Muscle layer of colon (tissue), 2 donors: ENCODE results near the gene PELI3.
A peak's percentile ranks its signal among the peaks of the same experiment; 100 is the strongest.
"Not testable (repeated sequence)": the region's sequence is repeated elsewhere in the genome, so short reads cannot be mapped to it uniquely, and the experiment has no call there.

Source experiments
- H3K27ac ChIP-seq: one replicate; pipeline ENCODE4 v1.7.0; 2013; ENCODE audit warnings: low read depth, mild to moderate bottlenecking, low read length, moderate library complexity
- H3K27me3 ChIP-seq, 2 donors: one replicate each; pipeline ENCODE4 v1.7.0; 2013; ENCODE audit warnings: low read length in 2 of 2, mild to moderate bottlenecking in 2 of 2; ENCODE audit not compliant: insufficient read depth in 2 of 2, control insufficient read depth in 1 of 2
- H3K36me3 ChIP-seq: one replicate; pipeline ENCODE4 v1.7.0; 2013; ENCODE audit warnings: mild to moderate bottlenecking, low read length; ENCODE audit not compliant: insufficient read depth
- H3K4me1 ChIP-seq: one replicate; pipeline ENCODE4 v1.7.0; 2013; ENCODE audit warnings: mild to moderate bottlenecking, low read length; ENCODE audit not compliant: insufficient read depth
- H3K4me3 ChIP-seq, 2 donors: one replicate each; pipeline ENCODE4 v1.7.0; 2013; ENCODE audit warnings: low read length in 2 of 2, low read depth in 1 of 2, mild to moderate bottlenecking in 1 of 2, moderate library complexity in 1 of 2
- H3K9ac ChIP-seq: one replicate; pipeline ENCODE4 v1.7.0; 2013; ENCODE audit warnings: low read length
- H3K9me3 ChIP-seq: one replicate; pipeline ENCODE4 v1.7.0; 2013; ENCODE audit warnings: mild to moderate bottlenecking, low read length
- donor health status: abdominal sarcoma.
- donor health status: Adenocarcinoma of cecum.

Gene PELI3

GRCh38 chr11:66451663-66452062, 15.0 kb upstream of the PELI3 start:
- Histone ChIP-seq H3K9me3 (no peaks in the 10 kb centered on the region), H3K27me3 (no peaks in the 10 kb centered on the region), H3K27ac (no peak overlapping the region), H3K4me1 (no peaks in the 10 kb centered on the region), H3K4me3 (no peak overlapping the region), H3K9ac (no peak overlapping the region), H3K36me3 (no peaks in the 10 kb centered on the region)

DNA sequence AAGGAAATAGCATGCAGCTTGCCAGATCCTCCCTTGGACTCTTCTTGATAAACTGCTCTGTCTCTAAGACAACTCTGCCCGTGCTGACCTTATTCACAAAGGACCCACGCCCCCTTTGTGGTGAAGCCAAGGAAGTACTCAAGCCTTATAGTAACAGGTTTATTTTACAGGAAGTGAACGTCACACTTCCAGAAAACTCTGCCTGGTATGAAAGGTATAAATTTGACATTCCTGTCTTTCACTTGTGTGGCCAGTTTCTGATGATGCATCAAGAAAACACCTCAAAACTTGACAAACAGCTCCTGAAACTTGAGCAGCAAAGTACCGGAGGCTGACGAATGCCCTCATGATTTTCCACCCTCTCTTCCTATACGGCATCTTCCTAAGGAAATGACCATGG, 12.5 kb upstream of the PELI3 start:
- Histone ChIP-seq H3K27me3 (no peaks in the 10 kb centered on the region), H3K9me3 (no peaks in the 10 kb centered on the region), H3K27ac (no peak overlapping the region), H3K9ac (no peak overlapping the region), H3K36me3 (no peaks in the 10 kb centered on the region), H3K4me1 (no peaks in the 10 kb centered on the region), H3K4me3 (no peak overlapping the region)

GRCh38 chr11:66454828-66455227, 11.9 kb upstream of the PELI3 start:
- Histone ChIP-seq H3K27me3 (no peaks in the 10 kb centered on the region), H3K36me3 (no peaks in the 10 kb centered on the region), H3K4me1 (no peaks in the 10 kb centered on the region), H3K9me3 (no peaks in the 10 kb centered on the region), H3K9ac (no peak overlapping the region), H3K4me3 (no peak overlapping the region), H3K27ac (no peak overlapping the region)

GRCh38 chr11:66457826-66458225, 8.9 kb upstream of the PELI3 start:
- H3K4me1 ChIP-seq, result no peaks in the 10 kb centered on the region
- H3K27me3 ChIP-seq, result no peaks in the 10 kb centered on the region
- H3K9me3 ChIP-seq, result no peaks in the 10 kb centered on the region
- H3K9ac ChIP-seq, result no peak overlapping the region
- no peaks in the 10 kb centered on the region for H3K36me3 ChIP-seq
- no peak overlapping the region for H3K27ac ChIP-seq
- H3K4me3 ChIP-seq, result no peak overlapping the region

DNA sequence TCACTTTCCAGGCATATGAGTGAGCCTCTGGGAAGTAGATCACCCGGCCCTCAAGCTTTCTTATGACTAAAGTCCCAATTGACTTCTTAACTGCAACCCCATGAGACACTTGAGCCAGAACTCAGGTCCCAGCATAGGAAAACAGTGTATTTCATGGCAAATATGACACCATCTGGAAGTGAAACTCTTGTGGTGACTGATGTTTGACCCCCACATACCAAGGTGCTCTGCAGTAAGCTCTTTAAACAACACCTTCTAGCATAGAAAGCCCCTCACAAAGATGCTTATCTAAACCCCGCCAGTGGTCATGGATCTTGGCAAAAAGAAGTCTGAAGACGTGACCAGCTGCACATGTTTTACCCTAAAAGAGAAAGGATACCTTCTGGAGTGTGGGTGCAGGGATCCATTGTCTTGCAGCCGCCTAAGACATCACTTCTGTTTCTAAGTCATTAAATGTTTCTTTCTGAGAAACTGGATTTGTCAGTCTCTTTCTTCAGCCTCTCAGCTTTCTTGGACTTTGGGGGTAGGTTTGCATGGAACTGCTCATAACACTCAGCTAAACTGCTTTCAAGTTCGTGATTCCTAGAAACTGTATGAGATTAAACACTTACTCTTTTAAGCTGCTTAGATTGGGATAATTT, 7.4 kb upstream of the PELI3 start:
- Histone ChIP-seq H3K9ac (no peak overlapping the region), H3K36me3 (no peaks in the 10 kb centered on the region), H3K27ac (no peak overlapping the region), H3K4me1 (no peaks in the 10 kb centered on the region), H3K4me3 (no peak overlapping the region), H3K9me3 (no peaks in the 10 kb centered on the region), H3K27me3 (no peaks in the 10 kb centered on the region)

- no peaks in the 10 kb centered on the region for H3K27me3 ChIP-seq
- H3K27ac ChIP-seq, result no peak overlapping the region
- no peak overlapping the region for H3K4me3 ChIP-seq
- H3K4me1 ChIP-seq, result peaks cover 11% of the 10 kb centered on the region
- H3K36me3 ChIP-seq, result no peaks in the 10 kb centered on the region
- no peak overlapping the region for H3K9ac ChIP-seq
- H3K9me3 ChIP-seq, result no peaks in the 10 kb centered on the region
Measured at GRCh38 chr11:66462010-66462409, 4.7 kb upstream of the PELI3 start.

DNA sequence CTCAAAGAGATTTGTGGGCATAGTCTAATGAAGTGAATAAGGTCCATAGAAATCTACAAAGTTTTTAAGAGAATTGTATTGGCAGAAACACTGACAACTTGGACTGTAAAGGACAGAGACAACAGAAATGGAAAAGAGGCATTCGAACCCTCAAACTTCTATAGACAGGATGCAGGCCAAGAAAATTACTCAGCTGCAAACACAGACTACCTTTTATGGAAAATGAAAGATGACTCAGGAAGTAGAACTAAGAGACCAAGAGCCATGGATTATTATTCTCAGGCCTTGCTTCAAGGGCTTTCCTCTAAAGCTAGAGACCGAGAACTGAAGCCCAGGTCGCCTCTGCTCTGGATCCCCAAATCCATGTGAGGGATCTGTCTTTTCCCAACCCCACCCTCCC, 3.8 kb upstream of the PELI3 start:
- no peak overlapping the region for H3K9ac ChIP-seq
- no peaks in the 10 kb centered on the region for H3K9me3 ChIP-seq
- no peaks in the 10 kb centered on the region for H3K36me3 ChIP-seq
- H3K27ac ChIP-seq, result no peak overlapping the region
- no peak overlapping the region for H3K4me3 ChIP-seq
- H3K27me3 ChIP-seq, result no peaks in the 10 kb centered on the region
- peaks cover 17% of the 10 kb centered on the region for H3K4me1 ChIP-seq

- not testable (repeated sequence) for H3K4me3 ChIP-seq, H3K27ac ChIP-seq, H3K9ac ChIP-seq, H3K9me3 ChIP-seq, H3K36me3 ChIP-seq, H3K27me3 ChIP-seq
- H3K4me1 ChIP-seq, result peaks cover 21% of the 10 kb centered on the region
Measured at GRCh38 chr11:66464116-66464515, 2.6 kb upstream of the PELI3 start.

DNA sequence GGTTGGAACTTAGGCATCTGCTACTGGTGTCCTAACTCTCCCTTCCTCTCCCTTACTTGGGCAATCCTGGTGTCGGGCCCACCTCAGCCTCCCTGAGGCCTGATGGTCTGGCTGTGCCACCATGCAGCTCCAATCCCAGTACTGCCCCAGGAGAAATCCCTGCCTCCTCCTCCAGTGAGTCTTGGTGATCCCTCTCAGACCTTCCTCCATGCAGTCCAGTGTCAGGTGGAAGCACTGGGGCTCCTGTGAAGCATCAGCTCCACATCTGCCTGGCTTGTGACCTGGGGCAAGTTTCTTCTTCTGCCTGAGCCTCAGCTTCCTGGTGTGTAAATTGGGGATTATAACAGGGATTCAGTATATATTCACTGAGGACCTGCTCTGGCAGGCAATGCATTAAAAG, 1.8 kb upstream of the PELI3 start:
- H3K4me3 ChIP-seq, result no peak overlapping the region
- no peak overlapping the region for H3K27ac ChIP-seq
- H3K4me1 ChIP-seq, result peaks cover 21% of the 10 kb centered on the region
- no peaks in the 10 kb centered on the region for H3K27me3 ChIP-seq
- no peaks in the 10 kb centered on the region for H3K9me3 ChIP-seq
- H3K36me3 ChIP-seq, result peaks cover 5% of the 10 kb centered on the region
- H3K9ac ChIP-seq, result no peak overlapping the region

- Histone ChIP-seq H3K9ac (peak overlapping the region; percentile 44), H3K4me1 (peaks cover 21% of the 10 kb centered on the region), H3K36me3 (peaks cover 10% of the 10 kb centered on the region), H3K27ac (peak overlapping the region; percentile 93), H3K9me3 (no peaks in the 10 kb centered on the region), H3K27me3 (no peaks in the 10 kb centered on the region), H3K4me3 (peak overlapping the region; percentile 83 to 84)
Measured at GRCh38 chr11:66465373-66466224, 1.1 kb upstream of the PELI3 start.

GRCh38 chr11:66467034-66467659, 442 bp downstream of the PELI3 start:
- H3K36me3 ChIP-seq, result peaks cover 21% of the 10 kb centered on the region

More at GRCh38 chr11:66467034-66467659, 442 bp downstream of the PELI3 start:
- Histone ChIP-seq H3K9me3 (no peaks in the 10 kb centered on the region), H3K4me1 (peaks cover 21% of the 10 kb centered on the region), H3K4me3 (peak overlapping the region; percentile 80 to 86), H3K27ac (peak overlapping the region; percentile 72), H3K27me3 (no peaks in the 10 kb centered on the region), H3K9ac (peak overlapping the region; percentile 23)
